ENCODE results near the gene ZNF678.
"Not testable (repeated sequence)": the region's sequence is repeated elsewhere in the genome, so short reads cannot be mapped to it uniquely, and the experiment has no call there.

The ZNF678 gene

DNA sequence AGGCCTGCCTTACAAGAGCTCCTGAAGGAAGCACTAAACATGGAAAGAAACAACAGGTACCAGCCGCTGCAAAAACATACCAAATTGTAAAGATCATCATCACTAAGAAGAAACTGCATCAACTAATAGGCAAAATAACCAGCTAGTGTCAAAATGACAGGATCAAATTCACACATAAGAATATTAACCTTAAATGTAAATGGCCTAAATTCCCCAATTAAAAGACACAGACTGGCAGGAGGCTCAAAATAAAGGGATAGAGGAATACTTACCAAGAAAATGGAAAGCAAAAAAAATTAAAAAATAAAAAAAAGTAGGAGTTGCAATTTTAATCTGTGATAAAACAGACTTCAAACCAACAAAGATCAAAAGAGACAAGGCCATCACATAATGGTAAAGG lies 11.5 kb upstream of the ZNF678 start:
- not testable (repeated sequence) for DNase-seq (ENCODE audit: low spot score)

DNA sequence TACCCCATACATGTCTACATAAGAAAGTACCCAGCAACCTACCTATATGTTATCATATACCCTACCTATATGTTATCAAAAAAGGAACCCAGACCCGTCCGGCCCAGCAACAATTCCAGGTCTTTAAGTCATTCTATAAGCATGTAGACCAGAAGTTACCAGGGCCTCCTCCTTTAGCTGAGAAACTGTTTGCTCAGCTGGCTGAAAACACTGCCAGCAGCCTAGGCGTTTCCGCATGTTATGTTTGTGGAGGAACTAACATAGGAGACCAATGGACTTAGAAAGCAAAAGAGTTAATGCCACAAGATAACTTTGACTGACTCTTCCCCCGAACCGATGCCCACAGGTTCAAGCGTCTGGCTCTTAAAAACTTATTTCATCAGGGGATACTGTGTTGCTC lies 7.1 kb upstream of the ZNF678 start:
- no peak for DNase-seq (ENCODE audit: low spot score)

DNA sequence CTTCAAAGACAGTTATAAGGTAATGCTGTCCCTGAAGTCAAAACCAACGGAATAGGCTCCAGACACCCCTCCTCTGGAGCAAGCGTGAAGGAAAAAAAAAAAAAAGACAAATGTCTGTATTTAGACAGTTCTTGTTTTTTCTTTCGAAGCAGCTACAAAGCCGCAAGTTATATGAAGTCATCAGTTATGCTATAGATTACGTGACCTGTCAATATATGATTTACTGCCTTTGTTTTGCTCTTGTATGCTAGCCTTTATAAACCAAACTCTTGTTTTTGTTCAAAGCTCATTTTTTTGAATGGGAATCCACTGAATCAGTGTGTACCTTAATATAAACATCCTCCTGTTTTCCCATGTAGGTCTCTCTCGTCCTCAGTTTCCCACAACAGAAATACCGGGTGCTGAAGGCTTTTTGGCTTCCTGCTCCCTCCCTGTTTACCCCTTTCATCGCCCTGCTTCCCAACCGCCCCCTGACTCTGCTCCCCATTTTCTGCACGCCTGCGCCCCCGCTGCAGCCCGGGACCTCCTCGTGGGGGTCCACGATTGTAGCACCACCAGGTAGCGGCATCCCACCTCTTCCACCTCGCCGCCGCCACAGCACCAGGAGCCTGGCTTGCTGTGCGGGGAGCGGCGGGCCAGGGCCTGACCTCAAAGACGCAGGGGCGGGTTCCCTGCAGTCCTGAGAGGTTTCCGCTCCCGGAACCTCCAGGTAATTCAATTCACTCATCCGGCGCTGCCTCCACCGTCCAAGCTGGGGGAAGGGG lies 5.2 kb upstream of the ZNF678 start:
- no peak for DNase-seq (ENCODE audit: low spot score)

DNA sequence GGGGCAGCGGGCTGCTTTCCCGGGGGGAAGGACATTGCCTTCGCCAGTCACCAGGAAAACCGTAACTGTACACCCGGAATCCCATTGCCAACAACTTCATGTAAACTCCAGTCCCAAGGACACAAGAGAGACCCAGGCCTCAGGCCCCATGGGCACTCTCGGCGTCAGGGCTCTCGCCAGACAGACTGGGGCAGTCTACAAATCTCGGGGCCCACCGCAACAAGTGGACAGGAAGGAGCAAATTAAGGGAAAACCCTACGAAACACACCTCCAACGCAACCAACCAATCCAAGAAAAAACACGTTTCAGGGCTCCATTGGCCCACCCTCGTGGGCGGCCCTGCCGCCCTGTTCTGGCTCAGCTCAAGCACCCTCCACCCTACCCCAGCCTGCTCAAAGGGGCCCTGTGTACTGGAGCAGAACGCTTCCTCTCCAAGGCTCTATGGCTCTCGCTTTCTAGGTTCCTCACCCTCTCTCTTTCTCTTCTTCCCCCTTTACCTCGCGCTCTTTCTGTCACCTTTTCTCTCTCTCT lies 4.6 kb upstream of the ZNF678 start:
- no peak for DNase-seq (ENCODE audit: low spot score)

DNA sequence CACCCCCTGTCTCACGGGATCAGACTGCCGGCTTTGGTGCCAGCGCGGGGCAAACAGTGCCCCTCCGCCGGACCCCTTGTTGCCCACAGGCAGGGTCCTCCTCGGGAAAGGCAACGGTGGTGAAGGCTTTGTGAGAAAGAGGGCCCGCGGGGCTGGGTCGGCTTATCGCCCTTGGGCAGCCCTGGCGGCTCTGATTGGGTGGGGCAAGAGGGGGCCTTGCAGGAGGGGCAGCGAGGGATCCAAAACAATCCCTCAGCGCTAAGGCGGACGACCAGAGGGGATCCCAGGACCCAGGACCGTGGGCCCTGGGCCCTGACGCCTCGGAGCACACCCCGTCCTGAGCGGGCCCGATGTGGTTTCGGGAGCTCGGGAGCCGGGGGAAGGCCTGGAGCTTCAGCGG lies 3.9 kb upstream of the ZNF678 start:
- DNase-seq (ENCODE audit: low spot score): no peak

DNA sequence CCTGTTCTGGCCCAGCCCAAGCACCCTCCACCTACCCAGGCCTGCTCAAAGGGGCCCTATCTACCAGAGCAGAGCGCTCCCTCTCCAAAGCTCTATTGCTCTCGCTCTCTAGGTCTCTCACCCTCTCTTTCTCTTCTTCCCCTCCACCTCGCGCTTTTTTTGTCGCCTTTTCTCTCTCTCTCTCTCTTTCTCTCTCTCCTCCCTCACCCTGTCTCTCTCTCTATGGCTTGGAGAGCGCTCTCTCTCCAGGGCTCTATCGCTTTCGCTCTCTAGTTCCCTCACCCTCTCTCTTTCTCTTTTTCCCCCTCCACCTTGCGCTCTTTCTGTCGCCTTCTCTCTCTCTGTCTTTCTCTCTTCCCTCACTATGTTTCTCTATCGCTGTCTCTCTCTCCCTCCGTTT lies 3.4 kb upstream of the ZNF678 start:
- DNase-seq (ENCODE audit: low spot score): no peak

DNA sequence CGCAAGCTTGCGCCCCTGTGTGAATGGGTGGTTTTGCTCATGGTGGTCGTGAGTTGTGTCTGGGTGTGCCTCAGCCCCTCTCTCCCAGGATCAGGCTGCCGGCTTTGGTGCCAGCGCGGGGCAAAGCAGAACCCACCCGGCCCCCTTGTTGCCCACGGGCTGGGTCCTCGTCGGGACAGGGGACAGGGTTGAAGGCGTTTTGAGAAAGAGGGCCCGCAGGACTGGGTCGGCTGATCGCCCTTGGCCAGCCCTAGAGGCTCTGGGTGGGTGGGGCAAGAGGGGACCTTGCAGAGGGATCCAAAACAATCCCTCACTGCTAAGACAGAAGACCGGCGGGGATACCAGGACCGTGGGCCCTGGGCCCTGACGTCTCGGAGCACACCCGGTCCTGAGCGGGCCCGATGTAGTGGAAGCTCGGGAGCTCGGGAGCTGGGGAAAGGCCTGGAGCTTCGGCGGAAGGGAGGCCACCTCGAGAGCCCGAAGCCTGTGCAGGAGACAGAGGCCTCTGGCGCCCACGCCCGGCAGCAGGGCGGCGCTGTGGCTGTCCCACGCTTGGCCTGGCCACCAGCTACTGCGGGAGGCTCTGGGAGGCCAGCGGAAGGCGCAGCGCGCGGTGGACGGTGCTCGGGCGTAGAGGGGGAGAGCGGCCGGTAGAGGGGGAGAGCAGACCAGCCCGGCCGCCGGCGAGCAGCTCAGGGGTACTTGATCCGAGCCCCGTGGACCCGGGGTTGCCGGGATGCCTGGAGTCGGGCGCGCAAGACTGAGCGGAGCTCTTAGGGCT lies 2.8 kb upstream of the ZNF678 start:
- no peak for DNase-seq (ENCODE audit: low spot score)

DNA sequence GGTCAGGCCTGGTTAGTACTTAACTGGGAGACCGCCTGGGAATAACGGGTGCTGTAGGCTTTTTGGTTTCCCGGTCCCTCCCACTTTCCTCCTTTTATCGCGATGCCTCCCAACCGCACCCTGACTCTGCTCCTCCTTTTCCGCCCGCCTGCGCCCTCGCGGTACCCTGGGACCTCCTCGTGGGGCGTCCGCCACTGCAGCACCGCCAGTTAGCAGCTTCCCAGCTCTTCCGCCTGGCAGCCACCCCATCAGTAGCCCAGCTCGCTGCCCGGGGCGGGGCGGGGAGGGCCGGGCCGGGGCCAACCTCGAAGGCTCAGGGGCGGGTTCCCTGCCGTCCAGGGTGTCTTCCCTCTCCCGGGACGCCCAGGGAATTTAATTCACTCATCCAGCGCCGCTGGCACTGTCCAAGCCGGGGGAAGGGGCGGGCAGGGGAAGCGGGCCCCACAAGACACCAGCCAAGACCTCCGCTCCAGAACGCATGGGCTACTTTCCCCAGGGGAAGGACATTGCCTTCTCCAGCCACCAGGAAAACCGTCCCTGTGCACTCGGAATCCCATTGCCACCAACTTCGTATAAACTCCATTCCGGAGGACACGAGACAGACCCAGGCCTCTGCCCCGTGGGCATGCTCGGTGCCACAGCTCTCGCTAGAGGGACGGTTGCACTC lies 2.0 kb upstream of the ZNF678 start:
- DNase-seq (ENCODE audit: low spot score): no peak

DNA sequence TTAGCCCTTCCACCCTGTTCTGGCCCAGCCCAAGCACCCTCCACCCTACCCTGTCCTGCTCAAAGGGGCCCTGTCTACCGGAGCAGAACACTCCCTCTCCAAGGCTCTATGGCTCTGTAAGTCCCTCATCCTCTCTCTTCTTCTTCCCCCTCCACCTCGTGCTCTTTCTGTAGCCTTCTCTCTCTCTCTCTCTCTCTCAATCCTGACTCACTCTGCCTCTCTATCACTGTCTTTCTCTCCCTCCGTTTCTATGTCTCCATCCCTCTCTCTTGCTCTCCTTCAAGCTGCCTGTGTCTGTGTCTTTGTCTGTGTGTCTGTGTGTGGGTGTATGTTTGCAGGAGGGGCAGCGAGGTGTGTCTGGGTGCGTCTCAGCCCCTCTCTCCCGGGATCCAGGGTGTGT lies 1.3 kb upstream of the ZNF678 start:
- no peak for DNase-seq (ENCODE audit: low spot score)

DNA sequence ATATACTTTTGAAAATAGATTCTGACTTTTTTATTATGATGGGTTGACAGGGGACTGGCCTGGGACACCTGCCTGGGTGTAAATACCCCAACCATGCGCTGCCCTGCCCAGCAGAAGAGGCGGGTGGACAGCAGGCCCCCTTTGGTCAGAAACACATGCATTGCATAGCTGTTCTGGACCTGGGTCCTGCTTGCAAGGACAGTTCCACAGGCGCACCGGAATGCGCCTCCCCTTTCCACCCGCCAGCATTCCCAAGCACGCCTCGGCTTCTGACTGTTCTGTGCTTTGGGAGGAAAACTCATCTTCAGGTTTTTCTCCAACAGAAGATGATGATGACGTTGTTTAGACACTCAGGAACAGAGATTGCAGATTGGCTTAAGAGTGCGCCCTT lies 428 bp upstream of the ZNF678 start:
- no peak for DNase-seq (ENCODE audit: low spot score)

DNA sequence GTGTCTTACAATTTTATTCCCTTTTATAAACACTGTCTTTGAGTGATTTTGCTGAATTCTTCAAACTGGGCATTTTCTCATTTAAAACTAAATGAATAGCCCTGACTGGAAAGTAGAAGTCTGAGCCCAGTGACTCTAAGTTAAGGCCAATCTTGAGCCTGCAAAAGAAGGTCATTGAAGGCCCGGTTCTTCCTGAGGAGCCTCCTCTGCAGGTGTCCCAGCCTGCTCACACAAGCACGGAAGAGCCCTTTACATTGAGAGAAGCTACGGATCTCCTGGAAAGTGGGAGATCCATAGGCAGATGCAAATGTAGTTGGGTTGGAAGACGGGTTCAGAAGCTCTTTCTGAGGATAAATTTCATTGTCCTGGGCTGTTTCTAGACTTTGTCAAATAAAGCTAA lies 3.9 kb downstream of the ZNF678 start:
- no peak for DNase-seq (ENCODE audit: low spot score)

DNA sequence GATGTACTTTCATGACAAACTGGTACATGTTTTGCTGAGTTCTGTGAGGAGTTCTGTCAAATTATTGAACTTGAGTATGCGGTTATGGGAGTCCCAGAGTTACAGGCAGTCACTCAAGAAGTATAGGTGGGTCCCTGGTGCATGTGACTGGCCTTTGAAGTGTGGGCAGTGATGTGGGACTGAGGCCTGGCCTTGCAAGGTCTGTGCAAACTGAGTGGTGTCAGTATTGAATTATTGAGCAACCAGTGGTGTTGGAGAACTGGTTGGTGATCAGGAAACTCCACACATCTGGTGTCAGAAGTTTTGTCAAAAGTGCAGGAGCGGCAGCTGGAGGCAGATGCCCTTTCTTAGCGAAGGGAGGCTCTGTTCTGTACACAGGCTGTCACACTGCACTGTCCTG lies 5.2 kb downstream of the ZNF678 start:
- no peak for DNase-seq (ENCODE audit: low spot score)

DNA sequence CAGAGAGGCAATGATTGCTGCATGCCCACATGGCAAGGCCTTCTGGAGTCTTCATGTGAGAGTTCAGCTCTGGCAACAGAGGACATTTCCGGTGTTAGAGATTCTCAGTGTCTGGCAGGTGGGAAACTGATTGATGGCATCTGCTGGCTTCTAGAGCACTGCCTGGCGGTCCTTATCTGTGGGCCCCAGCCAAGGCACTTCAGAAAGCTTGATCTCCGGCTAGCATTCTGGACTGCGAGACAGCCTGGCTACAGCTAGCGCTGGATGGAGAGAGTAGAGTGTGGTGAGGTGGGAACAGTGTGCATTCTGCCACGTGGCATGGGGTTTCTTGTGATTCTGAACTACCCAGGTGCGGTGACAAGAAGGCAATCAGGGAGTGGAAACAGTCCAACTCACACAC lies 9.4 kb downstream of the ZNF678 start:
- DNase-seq (ENCODE audit: low spot score): peak; percentile 31

DNA sequence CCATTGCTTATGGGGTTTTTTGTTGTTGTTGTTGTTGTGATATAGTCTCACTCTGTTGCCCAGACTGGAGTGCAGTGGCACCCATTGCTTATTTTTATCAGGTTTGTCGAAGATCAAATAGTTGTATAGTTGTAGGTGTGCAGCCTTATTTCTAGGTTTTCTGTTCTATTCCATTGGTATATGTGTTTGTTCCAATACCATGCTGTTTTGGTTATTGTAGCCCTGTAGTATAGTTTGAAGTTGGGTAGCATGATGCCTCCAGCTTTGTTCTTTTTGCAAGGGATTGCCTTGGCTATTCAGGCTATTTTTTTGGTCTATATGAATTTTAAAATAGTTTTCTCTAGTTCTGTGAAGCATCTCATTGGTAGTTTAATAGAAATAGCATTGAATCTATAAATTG lies 11.6 kb downstream of the ZNF678 start:
- DNase-seq (ENCODE audit: low spot score): no peak

DNA sequence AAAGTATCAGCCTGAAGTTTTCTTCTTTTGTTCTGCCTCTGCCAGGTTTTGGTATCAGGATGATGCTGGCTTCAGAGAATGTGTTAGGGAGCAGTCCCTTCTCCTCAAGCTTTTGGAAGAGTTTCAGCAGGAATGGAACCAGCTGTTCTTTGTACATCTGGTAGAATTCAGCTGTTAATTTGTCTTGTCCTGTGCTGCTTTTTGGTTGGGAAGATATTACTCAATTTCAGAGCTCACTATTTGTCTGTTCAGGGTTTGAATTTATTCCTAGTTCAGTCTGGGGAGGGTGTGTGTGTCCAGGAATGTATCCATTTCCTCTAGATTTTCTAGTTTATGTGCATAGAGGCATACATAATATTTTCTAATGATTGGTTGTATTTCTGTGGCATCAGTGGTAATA lies 12.8 kb downstream of the ZNF678 start:
- DNase-seq (ENCODE audit: low spot score): no peak

DNA sequence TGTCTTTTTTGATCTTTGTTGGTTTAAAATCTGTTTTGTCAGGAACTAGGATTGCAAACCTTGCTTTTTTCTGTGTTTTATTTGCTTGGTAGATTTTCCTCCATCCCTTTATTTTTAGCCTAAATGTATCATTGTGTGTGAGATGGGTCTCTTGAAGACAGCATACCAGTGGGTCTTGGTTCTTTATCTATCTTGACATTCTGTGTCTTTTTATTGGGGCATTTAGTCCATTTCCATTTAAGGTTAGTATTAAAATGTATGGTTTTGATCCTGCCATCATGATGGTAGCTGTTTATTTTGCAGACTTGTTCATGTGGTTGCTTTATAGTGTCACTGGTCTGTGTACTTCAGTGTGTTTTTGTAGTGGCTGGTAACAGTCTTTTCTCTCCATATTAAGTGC lies 14.1 kb downstream of the ZNF678 start:
- DNase-seq (ENCODE audit: low spot score): no peak

DNA sequence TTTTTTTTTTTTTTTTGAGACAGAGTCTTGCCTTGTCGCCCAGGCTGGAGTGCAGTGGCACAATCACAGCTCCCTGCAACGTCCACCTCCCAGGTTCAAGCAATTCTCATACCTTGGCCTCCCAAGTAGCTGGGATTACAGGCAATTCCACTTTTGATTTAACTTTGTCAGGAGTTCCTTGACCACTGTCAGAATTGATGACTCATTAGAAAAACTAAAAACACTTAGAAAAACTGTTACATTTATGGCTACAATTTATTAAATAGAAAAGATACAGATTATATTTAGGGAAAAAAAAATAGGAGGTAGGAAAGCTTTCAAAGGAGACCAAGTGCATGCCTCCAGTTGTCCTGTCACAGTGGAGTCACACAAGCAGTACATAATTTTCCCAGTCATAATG lies 20.0 kb downstream of the ZNF678 start:
- DNase-seq (ENCODE audit: low spot score): no peak

DNA sequence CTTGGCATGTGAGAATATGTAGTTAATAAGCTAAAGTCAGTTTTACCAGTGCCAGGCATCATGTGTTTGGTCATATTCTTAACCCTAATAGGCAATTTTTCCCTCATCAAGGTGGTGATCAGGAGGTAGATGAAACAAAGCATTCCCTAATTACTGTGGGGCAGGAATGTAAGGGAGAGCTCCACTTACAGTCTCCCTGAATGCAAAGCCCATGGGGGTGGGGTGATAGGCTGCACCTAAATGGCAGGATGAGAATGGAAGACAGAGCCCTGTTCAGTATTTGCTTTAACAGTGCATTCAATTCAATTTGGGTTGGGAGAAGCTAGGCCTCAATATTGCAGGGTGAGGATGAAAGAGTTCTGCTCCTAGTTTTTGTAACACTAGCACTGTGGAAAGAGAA lies 23.4 kb downstream of the ZNF678 start:
- no peak for DNase-seq (ENCODE audit: low spot score)

DNA sequence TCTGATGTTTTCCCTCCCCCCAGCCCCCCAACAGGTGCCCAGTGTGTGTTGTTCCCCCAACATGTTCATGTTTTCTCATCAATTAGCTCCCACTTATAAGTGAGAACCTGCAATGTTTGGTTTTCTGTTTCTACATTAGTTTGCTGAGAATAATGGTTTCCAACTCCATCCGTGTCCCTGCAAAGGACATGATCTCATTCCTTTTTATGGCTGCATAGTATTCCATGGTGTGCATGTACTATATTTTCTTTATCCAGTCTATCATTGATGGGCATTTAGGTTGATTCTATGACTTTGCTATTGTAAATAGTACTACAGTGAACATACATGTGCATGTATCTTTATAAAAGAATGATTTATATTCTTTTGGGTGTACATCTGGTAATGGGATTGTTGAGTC lies 24.6 kb downstream of the ZNF678 start:
- no peak for DNase-seq (ENCODE audit: low spot score)

DNA sequence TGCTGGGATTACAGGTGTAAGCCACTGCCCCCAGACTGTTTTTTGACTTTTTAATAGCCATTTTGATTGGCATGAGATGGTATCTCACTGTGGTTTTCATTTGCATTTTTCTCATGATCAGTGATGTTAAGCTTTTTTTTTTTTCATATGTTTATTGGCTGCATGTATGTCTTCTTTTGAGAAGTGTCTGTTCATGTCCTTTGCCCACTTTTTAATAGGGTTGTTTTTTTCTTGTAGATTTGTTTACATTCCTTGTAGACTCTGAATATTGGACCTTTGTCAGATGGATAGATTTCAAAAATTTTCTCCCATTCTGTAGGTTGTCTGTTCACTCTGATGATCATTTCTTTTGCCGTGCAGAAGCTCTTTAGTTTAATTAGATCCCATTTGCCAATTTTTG lies 25.4 kb downstream of the ZNF678 start:
- DNase-seq (ENCODE audit: low spot score): not testable (repeated sequence)

DNA sequence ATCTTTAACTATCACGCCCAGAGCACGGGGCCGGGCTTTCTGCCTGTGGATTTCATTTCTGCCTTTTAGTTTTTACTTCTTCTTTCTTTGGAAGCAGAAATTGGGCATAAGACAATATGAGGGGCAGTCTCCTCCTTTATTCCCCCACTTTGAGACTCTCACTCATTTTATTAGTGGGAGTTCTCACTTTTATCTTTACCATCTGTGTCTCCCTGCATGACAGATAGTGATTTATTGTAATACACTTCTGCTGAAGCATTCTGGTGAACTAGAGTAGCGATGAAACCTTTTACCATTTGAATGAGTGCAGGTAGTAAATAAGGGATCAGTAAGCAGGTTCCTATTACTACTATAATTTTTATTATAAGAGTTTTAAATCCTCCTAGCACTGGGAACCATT lies 26.4 kb downstream of the ZNF678 start:
- not testable (repeated sequence) for DNase-seq (ENCODE audit: low spot score)

DNA sequence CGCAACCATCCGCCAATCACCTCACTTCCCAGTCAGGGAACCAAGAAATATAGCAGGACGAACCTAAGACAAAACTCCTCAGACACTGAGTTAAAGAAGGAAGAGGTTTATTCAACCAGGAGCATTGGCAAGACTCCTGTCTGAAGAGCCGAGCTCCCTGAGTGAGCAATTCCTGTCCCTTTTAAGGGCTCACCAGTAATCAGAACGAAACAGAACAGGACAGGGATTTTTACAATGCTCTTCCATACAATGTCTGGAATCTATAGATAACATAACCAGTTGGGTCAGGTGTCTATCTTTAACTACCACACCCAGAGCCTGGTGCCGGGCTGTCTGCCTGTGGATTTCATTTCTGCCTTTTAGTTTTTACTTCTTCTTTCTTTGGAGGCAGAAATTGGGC lies 32.9 kb downstream of the ZNF678 start:
- DNase-seq (ENCODE audit: low spot score): not testable (repeated sequence)

DNA sequence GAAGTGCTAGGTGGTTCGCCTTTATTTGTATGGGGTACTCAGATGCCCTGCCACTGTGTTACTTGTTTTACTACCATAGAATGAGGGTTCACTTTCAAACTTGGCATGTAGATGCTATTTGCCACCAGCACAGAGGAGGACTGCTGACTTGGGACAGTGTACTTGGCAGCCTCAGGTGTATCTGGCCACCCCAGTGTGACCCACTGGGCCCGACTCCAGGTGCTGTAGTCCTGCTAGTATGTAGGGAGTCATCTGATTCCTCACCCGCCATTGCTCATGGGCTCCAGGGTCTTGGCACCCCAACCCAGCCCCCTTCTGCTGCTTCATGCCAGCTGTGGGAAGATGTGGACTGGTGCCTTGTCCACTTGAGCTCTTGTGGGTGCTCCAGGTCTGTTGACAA lies 40.0 kb downstream of the ZNF678 start:
- peak; percentile 8 for DNase-seq (ENCODE audit: low spot score)
